Neural progenitor cell (in vitro differentiated cells): ENCODE data around the gene MKI67.

Experiments
- CTCF ChIP-seq: fragments of 200-600 bp; sonication (generic); IDR thresholded peaks from 2 replicates; pipeline ENCODE4 v1.5.1; 2017; ENCODE audit warnings: antibody characterized with exemption, mild to moderate bottlenecking
- EZH2 ChIP-seq: fragments of 200-600 bp; sonication (generic); IDR thresholded peaks from 2 replicates; pipeline ENCODE4 v1.6.1; 2017; ENCODE audit warnings: antibody characterized with exemption, mild to moderate bottlenecking, moderate library complexity

GRCh38 chr10:128110339-128110738, 15.9 kb downstream of the MKI67 start:
- no peak for TF ChIP-seq CTCF
- TF ChIP-seq EZH2 = no peak
